SK-N-MC (cell line): ENCODE data around the gene PPP2R2B.
"Not testable (repeated sequence)": the region's sequence is repeated elsewhere in the genome, so short reads cannot be mapped to it uniquely, and the experiment has no call there.

Source experiments
- EZH2 ChIP-seq: fragments of 200-600 bp; sonication (generic); IDR thresholded peaks from one replicate; pipeline ENCODE4 v1.6.1; 2017; ENCODE audit warnings: antibody characterized with exemption
- FOXP2 ChIP-seq: optimal IDR thresholded peaks from 2 replicates; pipeline ENCODE3; 2011; ENCODE audit warnings: mild to moderate bottlenecking, moderate library complexity; ENCODE audit not compliant: insufficient read depth; ENCODE audit errors: extremely low read length, control extremely low read depth
- POLR2AphosphoS5 ChIP-seq: IDR thresholded peaks from 2 replicates; pipeline ENCODE4 v1.6.1; 2012; ENCODE audit warnings: mild to moderate bottlenecking, low read depth, low read length, borderline replicate concordance

- TF ChIP-seq EZH2, POLR2AphosphoS5, FOXP2: not testable (repeated sequence)
These were observed 268.8 kb downstream of the PPP2R2B start for GRCh38 chr5:146609731-146610130.
